Measurements from ENCODE around the gene CPAMD8. TPM values are rescaled to one million over a fixed set of nuclear protein-coding genes. Genes with fewer than 3 reads are reported as not detected.
A peak's percentile ranks its signal among the peaks of the same experiment; 100 is the strongest.

CPAMD8 gene
- total RNA-seq, 4 donors from 2014 or later, result 6.0 to 15.6 (median 7.6) TPM

- Histone ChIP-seq H3K4me3 (no peak overlapping the region), H3K27me3 (no peaks in the 10 kb centered on the region), H3K4me1 (no peaks in the 10 kb centered on the region), H3K36me3 (peaks cover 0 to 78% of the 10 kb centered on the region in 2 donors), H3K27ac (peak overlapping the region; percentile 18 to 76 (median 66)), H3K9me3 (no peaks in the 10 kb centered on the region)
- intact Hi-C loops (cut with DNase I; ENCODE audit: low total_unique reads), result no loop called here
- DNase-seq (no peak), ATAC-seq (no peak)
- in situ Hi-C loops (cut with MboI; ENCODE audit: low sequenced_read_pairs in 4 of 4), result no loop called here
- TF ChIP-seq, protein P1, sequence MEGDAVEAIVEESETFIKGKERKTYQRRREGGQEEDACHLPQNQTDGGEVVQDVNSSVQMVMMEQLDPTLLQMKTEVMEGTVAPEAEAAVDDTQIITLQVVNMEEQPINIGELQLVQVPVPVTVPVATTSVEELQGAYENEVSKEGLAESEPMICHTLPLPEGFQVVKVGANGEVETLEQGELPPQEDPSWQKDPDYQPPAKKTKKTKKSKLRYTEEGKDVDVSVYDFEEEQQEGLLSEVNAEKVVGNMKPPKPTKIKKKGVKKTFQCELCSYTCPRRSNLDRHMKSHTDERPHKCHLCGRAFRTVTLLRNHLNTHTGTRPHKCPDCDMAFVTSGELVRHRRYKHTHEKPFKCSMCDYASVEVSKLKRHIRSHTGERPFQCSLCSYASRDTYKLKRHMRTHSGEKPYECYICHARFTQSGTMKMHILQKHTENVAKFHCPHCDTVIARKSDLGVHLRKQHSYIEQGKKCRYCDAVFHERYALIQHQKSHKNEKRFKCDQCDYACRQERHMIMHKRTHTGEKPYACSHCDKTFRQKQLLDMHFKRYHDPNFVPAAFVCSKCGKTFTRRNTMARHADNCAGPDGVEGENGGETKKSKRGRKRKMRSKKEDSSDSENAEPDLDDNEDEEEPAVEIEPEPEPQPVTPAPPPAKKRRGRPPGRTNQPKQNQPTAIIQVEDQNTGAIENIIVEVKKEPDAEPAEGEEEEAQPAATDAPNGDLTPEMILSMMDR (IDR thresholded peaks at IDR 0.05 in 4 of 5, conservative IDR thresholded peaks at IDR 0.05 in 1 of 5), result no peak
- TF ChIP-seq POLR2A (IDR thresholded peaks at IDR 0.05), result no peak
These were observed 153.9 kb downstream of the CPAMD8 start for GRCh38 chr19:16872728-16873127.

DNA sequence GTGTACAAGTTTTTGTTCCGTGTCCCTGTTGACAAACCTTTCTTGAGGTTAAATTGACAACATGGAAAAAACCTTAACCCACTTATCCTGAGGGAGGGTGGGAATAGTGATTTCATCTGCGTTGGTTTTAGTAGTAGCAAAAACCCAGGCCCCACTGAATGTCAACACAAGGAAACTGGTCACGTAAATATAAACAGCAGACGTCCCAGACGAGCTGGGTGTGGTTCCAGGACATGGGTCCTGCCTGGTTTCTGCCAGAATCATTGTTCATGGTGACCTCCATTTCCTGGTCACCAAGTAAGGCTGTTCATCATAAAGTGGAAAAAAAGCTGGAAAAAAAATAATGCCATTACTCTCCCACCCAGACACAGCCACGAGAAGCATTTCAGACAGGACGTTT is 154.7 kb downstream of the CPAMD8 start:
- Histone ChIP-seq H3K36me3 (peaks cover 0 to 78% of the 10 kb centered on the region in 2 donors), H3K4me1 (no peaks in the 10 kb centered on the region), H3K9me3 (no peaks in the 10 kb centered on the region), H3K27me3 (no peaks in the 10 kb centered on the region), H3K27ac (peak overlapping the region; percentile 37 to 76 (median 66)), H3K4me3 (no peak overlapping the region)
- ATAC-seq (peak; percentile 42 to 77), DNase-seq (no peak)
- intact Hi-C loops (cut with DNase I; ENCODE audit: low total_unique reads), result no loop called here
- in situ Hi-C loops (cut with MboI; ENCODE audit: low sequenced_read_pairs in 4 of 4), result no loop called here
- TF ChIP-seq, protein P1 (IDR thresholded peaks at IDR 0.05 in 4 of 5, conservative IDR thresholded peaks at IDR 0.05 in 1 of 5), result no peak
- TF ChIP-seq POLR2A (IDR thresholded peaks at IDR 0.05), result peak in 1 of 2 donors; percentile 11

DNA sequence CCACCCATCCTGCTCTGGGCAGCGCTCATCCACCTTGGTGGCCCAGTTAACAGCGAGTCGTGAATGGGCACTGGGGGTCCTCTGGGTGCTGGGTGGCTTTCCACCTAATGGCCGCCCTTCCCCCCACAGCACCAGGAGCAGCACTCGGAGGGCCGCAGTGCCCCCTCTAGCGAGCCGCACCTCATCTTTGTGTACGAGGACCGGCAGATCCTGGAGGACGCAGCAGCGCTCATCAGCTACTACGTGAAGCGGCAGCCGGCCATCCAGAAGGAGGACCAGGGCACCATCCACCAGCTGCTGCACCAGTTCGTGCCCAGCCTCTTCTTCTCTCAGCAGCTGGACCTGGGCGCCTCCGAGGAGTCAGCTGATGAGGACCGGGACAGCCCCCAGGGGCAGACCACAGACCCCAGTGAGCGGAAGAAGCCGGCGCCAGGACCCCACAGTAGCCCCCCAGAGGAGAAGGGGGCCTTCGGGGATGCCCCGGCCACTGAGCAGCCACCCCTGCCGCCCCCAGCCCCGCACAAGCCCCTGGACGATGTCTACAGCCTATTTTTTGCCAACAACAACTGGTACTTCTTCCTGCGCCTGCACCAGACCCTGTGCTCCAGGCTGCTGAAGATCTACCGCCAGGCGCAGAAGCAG is 157.2 kb downstream of the CPAMD8 start:
- ATAC-seq, result no peak
- DNase-seq, result no peak
- Histone ChIP-seq H3K4me3 (no peak overlapping the region), H3K4me1 (no peaks in the 10 kb centered on the region), H3K27ac (peak overlapping the region in 1 of 4 donors; percentile 1), H3K36me3 (peaks cover 0 to 92% of the 10 kb centered on the region in 2 donors), H3K9me3 (no peaks in the 10 kb centered on the region), H3K27me3 (no peaks in the 10 kb centered on the region)
- intact Hi-C loops (cut with DNase I; ENCODE audit: low total_unique reads), result no loop called here
- in situ Hi-C loops (cut with MboI; ENCODE audit: low sequenced_read_pairs in 4 of 4), result no loop called here
- no peak for TF ChIP-seq POLR2A (IDR thresholded peaks at IDR 0.05)

DNA sequence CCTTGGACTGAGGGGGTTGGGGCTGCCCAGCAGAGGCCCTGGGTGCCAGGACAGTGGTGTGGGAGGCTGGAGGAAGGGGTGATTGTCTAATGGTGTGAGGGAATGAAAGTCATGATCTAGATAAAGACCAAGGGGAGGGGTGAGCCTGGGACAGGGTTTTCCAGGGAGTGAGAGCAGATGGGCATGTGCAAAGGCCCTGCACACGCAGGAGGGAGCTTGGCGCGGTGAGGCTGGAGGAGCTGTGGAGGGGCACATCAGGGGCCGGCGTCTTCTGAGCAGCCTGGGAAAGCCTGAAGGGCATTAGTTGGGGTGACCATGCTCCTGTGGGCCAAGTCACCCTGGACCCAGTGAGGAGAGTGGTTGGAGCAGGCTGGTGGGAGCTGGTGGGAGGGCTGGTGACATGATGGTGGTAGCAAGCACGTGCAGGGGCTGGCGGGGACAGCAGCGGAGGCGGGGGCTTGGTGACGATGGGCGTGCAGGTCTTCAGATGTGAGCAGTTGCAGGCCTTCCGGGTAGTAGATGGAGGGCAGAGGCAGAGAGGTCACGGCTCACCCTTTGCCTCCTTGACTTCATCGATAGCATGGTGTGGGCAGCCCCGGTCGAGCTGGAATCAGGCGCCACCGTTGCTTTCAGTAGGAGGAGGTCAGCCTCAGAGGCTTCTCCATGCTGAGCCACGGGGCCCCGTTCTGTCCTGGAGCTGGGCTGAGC is 158.0 kb downstream of the CPAMD8 start:
- H3K4me1 ChIP-seq, result no peaks in the 10 kb centered on the region
- H3K36me3 ChIP-seq, result peaks cover 0 to 99% of the 10 kb centered on the region in 2 donors
- ATAC-seq (no peak), DNase-seq (no peak)
- in situ Hi-C loops (cut with MboI; ENCODE audit: low sequenced_read_pairs in 4 of 4) (no loop called here), intact Hi-C loops (cut with DNase I; ENCODE audit: low total_unique reads) (no loop called here)
- TF ChIP-seq POLR2A (IDR thresholded peaks at IDR 0.05), result no peak
- TF ChIP-seq, protein P1 (IDR thresholded peaks at IDR 0.05 in 4 of 5, conservative IDR thresholded peaks at IDR 0.05 in 1 of 5), result no peak
- H3K27me3 ChIP-seq, result no peaks in the 10 kb centered on the region
- no peak overlapping the region for H3K27ac ChIP-seq
- H3K9me3 ChIP-seq, result no peaks in the 10 kb centered on the region
- no peak overlapping the region for H3K4me3 ChIP-seq

DNA sequence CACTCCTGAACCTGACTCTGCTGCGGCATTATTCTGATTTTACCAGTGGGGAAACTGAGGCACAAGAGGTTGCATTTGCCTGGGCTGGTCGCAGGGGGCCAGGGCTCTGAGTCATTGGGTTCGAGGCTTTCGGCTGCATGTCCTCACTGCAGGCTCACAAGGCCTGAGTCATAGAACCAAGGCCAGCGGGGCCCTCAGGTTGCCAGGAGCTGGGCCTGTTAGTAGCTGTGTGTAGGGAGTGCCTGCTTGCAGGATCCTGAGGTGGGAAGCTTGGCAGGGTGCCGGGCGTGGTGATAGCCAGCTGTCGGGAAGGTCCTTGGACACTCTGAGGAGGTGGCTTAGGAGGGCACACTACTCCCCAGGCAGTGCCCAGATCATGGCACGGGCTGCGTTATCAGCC is 159.4 kb downstream of the CPAMD8 start:
- Histone ChIP-seq H3K4me3 (no peak overlapping the region), H3K9me3 (no peaks in the 10 kb centered on the region), H3K27me3 (no peaks in the 10 kb centered on the region), H3K4me1 (no peaks in the 10 kb centered on the region), H3K27ac (no peak overlapping the region), H3K36me3 (peaks cover 0 to 99% of the 10 kb centered on the region in 2 donors)
- TF ChIP-seq POLR2A (IDR thresholded peaks at IDR 0.05), result no peak
- TF ChIP-seq, protein P1 (IDR thresholded peaks at IDR 0.05 in 4 of 5, conservative IDR thresholded peaks at IDR 0.05 in 1 of 5), result no peak
- intact Hi-C loops (cut with DNase I; ENCODE audit: low total_unique reads) (no loop called here), in situ Hi-C loops (cut with MboI; ENCODE audit: low sequenced_read_pairs in 4 of 4) (no loop called here)
- ATAC-seq (no peak), DNase-seq (no peak)
